Parathyroid adenoma (tissue), 2 donors: ENCODE data around the gene PTPRC.

Experiments used
- H2AFZ ChIP-seq: fragments of 300-600 bp; sonication (generic); one replicate; pipeline ENCODE4 v1.7.0; 2017; ENCODE audit warnings: antibody characterized with exemption, mild to moderate bottlenecking
- H3K27ac ChIP-seq: fragments of 300-600 bp; sonication (generic); one replicate; pipeline ENCODE4 v1.7.0; 2017
- H3K27me3 ChIP-seq: fragments of 300-600 bp; sonication (generic); one replicate; pipeline ENCODE4 v1.7.0; 2017; ENCODE audit warnings: low read length; ENCODE audit not compliant: control insufficient read depth, insufficient read depth
- H3K36me3 ChIP-seq: fragments of 300-600 bp; sonication (generic); one replicate; pipeline ENCODE4 v1.7.0; 2017; ENCODE audit warnings: low read length; ENCODE audit not compliant: control insufficient read depth, insufficient read depth
- H3K4me1 ChIP-seq: fragments of 300-600 bp; sonication (generic); one replicate; pipeline ENCODE4 v1.7.0; 2017; ENCODE audit warnings: control low read depth
- H3K4me2 ChIP-seq: fragments of 300-600 bp; sonication (generic); one replicate; pipeline ENCODE4 v1.7.0; 2017; ENCODE audit warnings: low read length
- H3K4me3 ChIP-seq: fragments of 300-600 bp; sonication (generic); one replicate; pipeline ENCODE4 v1.7.0; 2017; ENCODE audit warnings: low read depth, low read length
- H3K79me2 ChIP-seq: fragments of 300-600 bp; sonication (generic); one replicate; pipeline ENCODE4 v1.7.0; 2017; ENCODE audit warnings: control low read depth
- H3K9ac ChIP-seq: fragments of 300-600 bp; sonication (generic); one replicate; pipeline ENCODE4 v1.7.0; 2017; ENCODE audit warnings: mild to moderate bottlenecking
- H3K9me3 ChIP-seq: fragments of 300-600 bp; sonication (generic); one replicate; pipeline ENCODE4 v1.7.0; 2017; ENCODE audit warnings: low read length; ENCODE audit not compliant: control insufficient read depth
- TF ChIP-seq, protein P1 (sequence below): fragments of 300-600 bp; sonication (generic); IDR thresholded peaks from one replicate; pipeline ENCODE4 v1.7.0; 2017; ENCODE audit warnings: antibody characterized with exemption, mild to moderate bottlenecking
- donor health status: primary hyperparathyroidism.

Gene PTPRC

DNA sequence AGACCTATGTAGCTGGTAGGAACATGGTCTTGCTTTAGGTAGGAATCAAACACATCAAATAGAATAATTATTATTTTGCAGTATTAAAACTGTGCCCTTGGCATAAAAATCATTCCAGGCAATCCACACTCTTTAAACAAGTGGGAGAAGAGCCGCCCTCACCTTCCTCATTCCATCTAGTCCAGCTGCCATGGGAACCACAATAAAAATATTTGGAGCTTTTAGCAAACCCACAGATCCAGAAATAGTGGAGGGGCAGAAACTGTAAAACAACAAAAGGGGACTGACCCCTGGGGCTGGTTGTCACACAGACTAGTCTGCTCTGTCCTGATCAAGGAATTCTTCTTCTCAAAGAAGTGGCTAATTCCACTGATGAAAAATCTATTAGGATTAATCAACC is 61.6 kb downstream of the PTPRC start:
- Histone ChIP-seq H3K36me3 (no peaks in the 10 kb centered on the region), H3K4me1 (no peaks in the 10 kb centered on the region), H3K9me3 (no peaks in the 10 kb centered on the region), H3K4me3 (no peak overlapping the region), H3K27me3 (no peaks in the 10 kb centered on the region), H2AFZ (no peak overlapping the region), H3K4me2 (no peak overlapping the region), H3K27ac (no peak overlapping the region), H3K79me2 (no peaks in the 10 kb centered on the region), H3K9ac (no peak overlapping the region)
- TF ChIP-seq, protein P1, sequence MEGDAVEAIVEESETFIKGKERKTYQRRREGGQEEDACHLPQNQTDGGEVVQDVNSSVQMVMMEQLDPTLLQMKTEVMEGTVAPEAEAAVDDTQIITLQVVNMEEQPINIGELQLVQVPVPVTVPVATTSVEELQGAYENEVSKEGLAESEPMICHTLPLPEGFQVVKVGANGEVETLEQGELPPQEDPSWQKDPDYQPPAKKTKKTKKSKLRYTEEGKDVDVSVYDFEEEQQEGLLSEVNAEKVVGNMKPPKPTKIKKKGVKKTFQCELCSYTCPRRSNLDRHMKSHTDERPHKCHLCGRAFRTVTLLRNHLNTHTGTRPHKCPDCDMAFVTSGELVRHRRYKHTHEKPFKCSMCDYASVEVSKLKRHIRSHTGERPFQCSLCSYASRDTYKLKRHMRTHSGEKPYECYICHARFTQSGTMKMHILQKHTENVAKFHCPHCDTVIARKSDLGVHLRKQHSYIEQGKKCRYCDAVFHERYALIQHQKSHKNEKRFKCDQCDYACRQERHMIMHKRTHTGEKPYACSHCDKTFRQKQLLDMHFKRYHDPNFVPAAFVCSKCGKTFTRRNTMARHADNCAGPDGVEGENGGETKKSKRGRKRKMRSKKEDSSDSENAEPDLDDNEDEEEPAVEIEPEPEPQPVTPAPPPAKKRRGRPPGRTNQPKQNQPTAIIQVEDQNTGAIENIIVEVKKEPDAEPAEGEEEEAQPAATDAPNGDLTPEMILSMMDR: no peak

DNA sequence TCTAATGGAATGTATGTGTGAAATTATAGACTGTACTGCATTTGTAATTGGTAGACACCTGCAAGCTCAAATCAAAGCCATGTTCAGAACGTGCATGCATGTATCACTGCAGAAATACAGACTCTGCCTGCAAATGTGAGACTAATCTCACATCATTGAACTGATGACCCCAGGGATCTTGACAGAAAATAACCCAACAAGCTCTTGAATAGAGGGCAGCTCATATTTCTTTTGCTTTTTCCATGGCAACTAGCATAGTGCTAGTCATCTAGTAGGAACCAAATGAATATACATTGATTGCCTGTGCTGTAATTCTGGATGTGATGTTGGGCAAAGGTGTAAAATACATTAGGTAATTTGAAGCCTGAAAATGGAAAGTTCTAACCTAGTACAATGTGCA is 62.4 kb downstream of the PTPRC start:
- Histone ChIP-seq H3K4me2 (no peak overlapping the region), H3K9ac (no peak overlapping the region), H2AFZ (no peak overlapping the region), H3K79me2 (no peaks in the 10 kb centered on the region), H3K36me3 (no peaks in the 10 kb centered on the region), H3K4me3 (no peak overlapping the region), H3K27ac (no peak overlapping the region), H3K27me3 (no peaks in the 10 kb centered on the region), H3K4me1 (no peaks in the 10 kb centered on the region), H3K9me3 (no peaks in the 10 kb centered on the region)
- TF ChIP-seq, protein P1: no peak

DNA sequence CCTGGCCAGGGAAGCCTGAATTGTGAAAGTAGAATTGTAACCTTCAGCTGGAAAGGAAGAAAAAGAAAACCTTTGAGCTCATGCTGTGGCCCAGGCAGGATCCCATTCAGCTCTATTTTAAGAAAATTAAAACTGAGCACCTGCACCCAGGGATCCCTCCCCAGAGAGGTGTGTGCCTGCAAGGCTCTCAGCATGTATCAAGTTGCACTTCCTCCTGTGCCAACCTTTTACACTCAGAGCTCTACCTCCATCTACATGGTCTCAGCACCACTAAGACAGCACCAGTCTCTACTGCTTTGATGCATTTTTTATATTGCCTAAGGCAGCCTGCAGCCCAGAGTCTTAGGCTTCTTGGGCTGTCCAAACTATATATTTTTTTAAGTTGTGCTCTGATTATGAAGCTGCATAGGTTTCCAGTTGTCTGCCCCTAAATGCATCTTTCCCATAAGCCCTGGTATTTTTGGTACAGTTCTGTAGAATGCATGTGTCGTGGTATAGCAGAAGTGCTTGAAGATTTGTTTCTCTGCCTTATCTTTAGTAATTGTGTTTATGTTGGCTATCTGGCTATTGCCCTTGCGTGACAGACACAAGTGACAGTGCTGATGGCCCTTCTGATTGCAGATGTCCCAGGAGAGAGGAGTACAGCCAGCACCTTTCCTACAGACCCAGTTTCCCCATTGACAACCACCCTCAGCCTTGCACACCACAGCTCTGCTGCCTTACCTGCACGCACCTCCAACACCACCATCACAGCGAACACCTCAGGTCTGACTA is 63.1 kb downstream of the PTPRC start:
- Histone ChIP-seq H3K79me2 (no peaks in the 10 kb centered on the region), H3K9me3 (no peaks in the 10 kb centered on the region), H3K27me3 (no peaks in the 10 kb centered on the region), H3K4me3 (no peak overlapping the region), H2AFZ (no peak overlapping the region), H3K4me2 (no peak overlapping the region), H3K4me1 (no peaks in the 10 kb centered on the region), H3K9ac (no peak overlapping the region), H3K27ac (no peak overlapping the region), H3K36me3 (no peaks in the 10 kb centered on the region)
- TF ChIP-seq, protein P1: no peak

DNA sequence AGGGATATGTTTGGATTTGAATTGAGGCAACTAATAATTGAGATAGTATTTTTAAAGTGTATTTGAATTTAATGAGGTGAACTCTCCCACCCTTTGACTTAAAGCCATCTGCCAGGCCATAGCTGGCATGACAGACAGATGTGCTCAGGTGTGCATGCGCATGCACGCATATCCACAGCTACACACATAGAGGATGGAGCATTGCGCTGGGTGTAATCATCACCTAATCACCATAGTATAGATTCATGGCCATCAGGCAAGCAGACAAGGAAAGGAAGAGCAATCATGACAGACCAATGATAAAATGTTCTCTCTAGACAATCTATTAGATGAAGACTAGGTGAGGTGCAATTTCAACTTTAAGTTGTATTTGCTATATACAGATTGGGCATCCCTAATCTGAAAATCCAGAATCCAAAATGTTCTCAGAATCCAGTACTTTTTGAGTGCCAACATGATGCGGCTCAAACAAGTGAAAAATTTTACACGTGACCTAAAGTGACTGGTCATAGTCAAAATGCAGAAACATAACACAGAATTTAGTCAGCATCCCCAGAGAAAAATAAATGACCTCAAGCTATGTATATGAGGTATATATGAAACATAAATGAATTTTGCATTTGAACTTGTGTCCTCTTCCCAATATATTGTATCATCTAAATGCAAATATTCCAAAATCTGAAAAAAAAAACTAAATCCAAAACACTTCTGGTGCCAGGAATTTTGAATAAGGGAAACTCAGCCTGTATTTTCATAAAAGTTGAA is 70.1 kb downstream of the PTPRC start:
- Histone ChIP-seq H3K9ac (no peak overlapping the region), H2AFZ (no peak overlapping the region), H3K4me3 (no peak overlapping the region), H3K4me2 (no peak overlapping the region), H3K9me3 (no peaks in the 10 kb centered on the region), H3K79me2 (no peaks in the 10 kb centered on the region), H3K36me3 (no peaks in the 10 kb centered on the region), H3K27ac (no peak overlapping the region), H3K27me3 (no peaks in the 10 kb centered on the region), H3K4me1 (no peaks in the 10 kb centered on the region)
- TF ChIP-seq, protein P1: no peak
